ENCODE data around the gene NR5A2. TPM values are rescaled to one million over a fixed set of nuclear protein-coding genes. Genes with fewer than 3 reads are reported as not detected.

Gene NR5A2
- total RNA-seq, 4 donors from 2014 or later: 3.7 to 19.1 (median 11.3) TPM

DNA sequence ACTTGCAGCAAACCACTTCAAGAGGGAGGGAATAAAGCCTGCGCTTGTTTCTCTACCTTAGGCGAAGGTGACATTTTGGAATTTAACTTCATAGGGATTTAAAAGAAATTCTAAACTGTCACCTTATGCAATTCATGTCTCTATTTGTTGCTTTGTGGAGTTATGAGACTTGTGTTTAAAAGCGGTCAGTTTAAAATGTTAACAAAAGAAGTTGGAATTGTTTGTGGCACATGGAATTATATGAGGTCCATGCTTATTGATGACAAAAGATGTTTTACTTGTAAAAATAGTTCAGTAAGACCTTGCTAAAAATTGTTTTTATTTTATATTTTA is 15.8 kb downstream of the NR5A2 start:
- TF ChIP-seq, protein P1, sequence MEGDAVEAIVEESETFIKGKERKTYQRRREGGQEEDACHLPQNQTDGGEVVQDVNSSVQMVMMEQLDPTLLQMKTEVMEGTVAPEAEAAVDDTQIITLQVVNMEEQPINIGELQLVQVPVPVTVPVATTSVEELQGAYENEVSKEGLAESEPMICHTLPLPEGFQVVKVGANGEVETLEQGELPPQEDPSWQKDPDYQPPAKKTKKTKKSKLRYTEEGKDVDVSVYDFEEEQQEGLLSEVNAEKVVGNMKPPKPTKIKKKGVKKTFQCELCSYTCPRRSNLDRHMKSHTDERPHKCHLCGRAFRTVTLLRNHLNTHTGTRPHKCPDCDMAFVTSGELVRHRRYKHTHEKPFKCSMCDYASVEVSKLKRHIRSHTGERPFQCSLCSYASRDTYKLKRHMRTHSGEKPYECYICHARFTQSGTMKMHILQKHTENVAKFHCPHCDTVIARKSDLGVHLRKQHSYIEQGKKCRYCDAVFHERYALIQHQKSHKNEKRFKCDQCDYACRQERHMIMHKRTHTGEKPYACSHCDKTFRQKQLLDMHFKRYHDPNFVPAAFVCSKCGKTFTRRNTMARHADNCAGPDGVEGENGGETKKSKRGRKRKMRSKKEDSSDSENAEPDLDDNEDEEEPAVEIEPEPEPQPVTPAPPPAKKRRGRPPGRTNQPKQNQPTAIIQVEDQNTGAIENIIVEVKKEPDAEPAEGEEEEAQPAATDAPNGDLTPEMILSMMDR (IDR thresholded peaks at IDR 0.05): no peak
- ATAC-seq (ENCODE audit: low FRiP score): no peak
- DNase-seq (ENCODE audit: low spot score): no peak

- TF ChIP-seq, protein P1 (IDR thresholded peaks at IDR 0.05): no peak
- DNase-seq (ENCODE audit: low spot score) (no peak), ATAC-seq (ENCODE audit: low FRiP score) (no peak)
Observed at GRCh38 chr1:200046115-200046514, 18.6 kb downstream of the NR5A2 start.

DNA sequence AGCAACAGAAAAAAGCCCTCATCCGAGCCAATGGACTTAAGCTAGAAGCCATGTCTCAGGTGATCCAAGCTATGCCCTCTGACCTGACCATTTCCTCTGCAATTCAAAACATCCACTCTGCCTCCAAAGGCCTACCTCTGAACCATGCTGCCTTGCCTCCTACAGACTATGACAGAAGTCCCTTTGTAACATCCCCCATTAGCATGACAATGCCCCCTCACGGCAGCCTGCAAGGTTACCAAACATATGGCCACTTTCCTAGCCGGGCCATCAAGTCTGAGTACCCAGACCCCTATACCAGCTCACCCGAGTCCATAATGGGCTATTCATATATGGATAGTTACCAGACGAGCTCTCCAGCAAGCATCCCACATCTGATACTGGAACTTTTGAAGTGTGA is 20.7 kb downstream of the NR5A2 start:
- DNase-seq (ENCODE audit: low spot score) (no peak), ATAC-seq (ENCODE audit: low FRiP score) (no peak)
- TF ChIP-seq, protein P1 (IDR thresholded peaks at IDR 0.05): no peak

- DNase-seq (ENCODE audit: low spot score) (no peak), ATAC-seq (ENCODE audit: low FRiP score) (no peak)
- TF ChIP-seq, protein P1 (IDR thresholded peaks at IDR 0.05): no peak
Observed at GRCh38 chr1:200049810-200050209, 22.3 kb downstream of the NR5A2 start.

GRCh38 chr1:200051620-200052019 is 24.1 kb downstream of the NR5A2 start:
- no peak for DNase-seq (ENCODE audit: low spot score)
- ATAC-seq (ENCODE audit: low FRiP score): no peak
- TF ChIP-seq, protein P1 (IDR thresholded peaks at IDR 0.05): no peak

DNA sequence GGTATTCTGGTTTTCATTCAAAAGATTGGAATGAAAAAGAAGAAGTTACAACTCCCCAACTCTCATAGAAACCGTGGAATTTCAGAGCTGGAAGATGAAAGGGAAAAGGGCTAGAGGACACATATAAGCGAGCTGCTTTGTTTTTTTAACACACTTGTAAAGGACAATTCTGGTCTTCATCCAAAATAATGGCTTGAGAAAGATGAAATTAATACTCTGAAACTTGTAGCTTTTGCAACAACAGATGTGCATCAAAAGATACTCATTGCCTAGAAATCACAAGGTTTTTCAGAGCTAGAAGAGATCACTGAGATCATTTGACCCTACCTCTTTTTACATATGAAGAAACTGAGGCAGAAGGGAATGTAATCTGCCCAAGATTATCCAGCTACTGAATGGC is 25.6 kb downstream of the NR5A2 start:
- ATAC-seq (ENCODE audit: low FRiP score) (no peak), DNase-seq (ENCODE audit: low spot score) (no peak)
- TF ChIP-seq, protein P1 (IDR thresholded peaks at IDR 0.05): no peak

DNA sequence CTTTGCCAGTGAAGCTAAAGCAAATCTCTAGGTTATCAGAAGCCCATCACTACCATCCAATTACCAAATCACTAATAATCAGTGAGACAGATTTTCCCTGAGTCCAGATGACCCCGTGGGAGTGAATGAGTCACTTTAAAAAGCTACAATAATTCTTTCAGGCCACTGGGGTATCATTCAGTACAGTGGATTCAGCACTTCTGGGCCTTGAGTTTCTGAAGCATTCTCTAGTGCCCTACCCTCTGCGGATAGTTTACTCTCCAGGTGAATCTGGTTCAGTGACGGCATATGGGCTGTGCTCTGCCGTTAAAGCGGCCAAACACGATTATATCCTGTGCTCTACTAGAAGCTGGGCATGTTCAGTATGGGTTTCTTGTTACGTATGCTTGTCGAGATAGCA is 26.1 kb downstream of the NR5A2 start:
- TF ChIP-seq, protein P1 (IDR thresholded peaks at IDR 0.05): no peak
- DNase-seq (ENCODE audit: low spot score) (no peak), ATAC-seq (ENCODE audit: low FRiP score) (no peak)
